Measurements from ENCODE around the gene FADS1. TPM values are rescaled to one million over a fixed set of nuclear protein-coding genes. Genes with fewer than 3 reads are reported as not detected.
A peak's percentile ranks its signal among the peaks of the same experiment; 100 is the strongest.

FADS1 gene
- total RNA-seq, 3 donors from 2014 or later (not counting 1 experiment from before 2014, with no cell fraction given): 9.3 to 17.2 (median 10.2) TPM

DNA sequence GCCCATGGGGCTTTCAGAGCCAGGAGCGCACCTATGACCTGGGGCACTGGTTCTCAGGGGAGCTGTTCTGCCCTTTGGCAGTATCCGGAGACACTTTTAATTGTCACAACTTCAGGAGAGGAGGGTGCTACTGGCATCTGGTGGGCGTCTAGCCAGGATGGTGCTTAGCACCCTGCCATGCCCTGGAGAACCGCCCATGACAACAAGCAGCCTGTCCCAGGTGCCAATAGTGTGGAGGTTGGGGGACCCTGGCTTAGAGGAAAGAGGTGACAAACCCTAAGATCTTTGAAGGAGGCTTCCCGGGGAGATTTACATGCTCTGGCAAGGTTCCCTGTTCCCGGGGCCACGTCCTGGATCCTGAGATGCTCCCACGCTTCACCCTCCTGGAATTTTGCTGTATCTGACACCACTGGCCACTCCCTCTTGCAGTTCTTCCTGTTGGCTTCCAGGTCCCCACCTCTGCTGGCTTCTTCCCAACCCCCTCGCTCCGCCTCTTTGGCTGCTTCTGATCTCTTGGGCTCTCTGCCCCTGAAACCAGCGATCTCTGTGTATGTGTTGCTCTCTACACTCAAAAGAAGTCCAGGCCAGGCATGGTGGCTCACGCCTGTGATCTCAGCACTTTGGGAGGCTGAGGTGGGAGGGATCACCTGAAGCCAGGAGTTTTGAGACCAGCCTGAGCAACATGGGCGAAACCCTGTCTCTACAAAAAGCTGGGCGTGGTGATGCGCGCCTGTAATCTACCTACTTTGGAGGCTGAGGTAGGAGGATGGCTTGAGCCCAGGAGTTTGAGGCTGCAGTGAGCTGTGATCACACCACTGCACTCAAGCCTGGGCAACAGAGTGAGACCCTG is 43.5 kb upstream of the FADS1 start:
- no peak for DNase-seq
- no peaks in the 10 kb centered on the region for H3K4me1 Mint-ChIP-seq
- H3K4me3 ChIP-seq (ENCODE audit: low read length): no peak overlapping the region
- no peaks in the 10 kb centered on the region for H3K9me3 ChIP-seq (ENCODE audit: control insufficient read depth, insufficient read depth, low read length)
- no peak overlapping the region for H3K27ac Mint-ChIP-seq
- H3K27ac ChIP-seq (ENCODE audit: low read length): no peak overlapping the region
- no peaks in the 10 kb centered on the region for H3K9me3 Mint-ChIP-seq
- intact Hi-C loops (cut with micrococcal nuclease): no loop called here
- TF ChIP-seq, protein P1, sequence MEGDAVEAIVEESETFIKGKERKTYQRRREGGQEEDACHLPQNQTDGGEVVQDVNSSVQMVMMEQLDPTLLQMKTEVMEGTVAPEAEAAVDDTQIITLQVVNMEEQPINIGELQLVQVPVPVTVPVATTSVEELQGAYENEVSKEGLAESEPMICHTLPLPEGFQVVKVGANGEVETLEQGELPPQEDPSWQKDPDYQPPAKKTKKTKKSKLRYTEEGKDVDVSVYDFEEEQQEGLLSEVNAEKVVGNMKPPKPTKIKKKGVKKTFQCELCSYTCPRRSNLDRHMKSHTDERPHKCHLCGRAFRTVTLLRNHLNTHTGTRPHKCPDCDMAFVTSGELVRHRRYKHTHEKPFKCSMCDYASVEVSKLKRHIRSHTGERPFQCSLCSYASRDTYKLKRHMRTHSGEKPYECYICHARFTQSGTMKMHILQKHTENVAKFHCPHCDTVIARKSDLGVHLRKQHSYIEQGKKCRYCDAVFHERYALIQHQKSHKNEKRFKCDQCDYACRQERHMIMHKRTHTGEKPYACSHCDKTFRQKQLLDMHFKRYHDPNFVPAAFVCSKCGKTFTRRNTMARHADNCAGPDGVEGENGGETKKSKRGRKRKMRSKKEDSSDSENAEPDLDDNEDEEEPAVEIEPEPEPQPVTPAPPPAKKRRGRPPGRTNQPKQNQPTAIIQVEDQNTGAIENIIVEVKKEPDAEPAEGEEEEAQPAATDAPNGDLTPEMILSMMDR (IDR thresholded peaks at IDR 0.05): no peak
- no peaks in the 10 kb centered on the region for H3K36me3 Mint-ChIP-seq
- ATAC-seq: no peak
- H3K27me3 Mint-ChIP-seq (ENCODE audit: low read depth in 2 of 2): no peaks in the 10 kb centered on the region
- H3K27me3 ChIP-seq (ENCODE audit: control insufficient read depth, insufficient read depth, low read length): no peaks in the 10 kb centered on the region
- no peak overlapping the region for H3K4me3 Mint-ChIP-seq
- H3K4me1 ChIP-seq (ENCODE audit: control insufficient read depth, insufficient read depth, low read length): no peaks in the 10 kb centered on the region
- H3K36me3 ChIP-seq (ENCODE audit: control insufficient read depth, insufficient read depth, low read length): no peaks in the 10 kb centered on the region
- 96% methylated on average over 16 of the region's 16 CpGs for WGBS (ENCODE audit: insufficient coverage)

DNA sequence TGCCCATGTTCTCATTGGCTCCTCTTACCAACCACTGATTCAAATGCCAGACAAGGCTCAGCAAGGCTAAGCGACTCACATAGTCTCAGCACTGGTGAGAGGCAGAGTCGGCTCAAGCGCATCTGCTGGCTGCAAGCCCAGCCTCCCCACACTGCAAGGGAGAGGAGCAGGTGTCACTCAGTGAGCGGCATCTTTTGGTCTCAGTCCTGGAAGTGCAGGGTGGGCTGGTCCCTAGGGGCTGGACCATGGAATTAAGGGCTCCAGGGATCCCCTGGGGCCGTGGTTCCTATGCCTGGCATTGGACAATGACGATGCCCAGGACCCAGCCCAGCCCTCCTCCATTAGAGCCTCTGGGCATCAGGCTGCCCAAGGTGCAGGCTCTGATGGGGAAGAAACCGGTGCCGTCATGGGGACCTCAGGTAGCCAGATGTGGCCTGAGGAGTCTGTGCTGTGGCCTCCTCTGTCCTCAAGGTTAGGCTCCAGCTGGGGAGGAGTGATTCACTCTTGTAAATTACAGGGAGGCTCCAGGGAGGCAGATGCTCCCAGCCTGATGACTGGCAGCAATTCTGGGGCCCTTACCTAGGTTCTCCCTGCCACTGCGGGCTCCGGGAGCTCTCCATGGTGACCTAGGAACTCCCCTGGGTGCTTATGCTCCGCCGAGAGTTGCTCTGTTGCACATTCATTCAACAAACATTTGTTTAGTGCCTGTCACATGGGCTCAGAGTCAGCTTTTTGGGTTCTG is 39.3 kb upstream of the FADS1 start:
- TF ChIP-seq, protein P1 (IDR thresholded peaks at IDR 0.05): no peak
- ATAC-seq: no peak
- no peaks in the 10 kb centered on the region for H3K4me1 Mint-ChIP-seq

DNA sequence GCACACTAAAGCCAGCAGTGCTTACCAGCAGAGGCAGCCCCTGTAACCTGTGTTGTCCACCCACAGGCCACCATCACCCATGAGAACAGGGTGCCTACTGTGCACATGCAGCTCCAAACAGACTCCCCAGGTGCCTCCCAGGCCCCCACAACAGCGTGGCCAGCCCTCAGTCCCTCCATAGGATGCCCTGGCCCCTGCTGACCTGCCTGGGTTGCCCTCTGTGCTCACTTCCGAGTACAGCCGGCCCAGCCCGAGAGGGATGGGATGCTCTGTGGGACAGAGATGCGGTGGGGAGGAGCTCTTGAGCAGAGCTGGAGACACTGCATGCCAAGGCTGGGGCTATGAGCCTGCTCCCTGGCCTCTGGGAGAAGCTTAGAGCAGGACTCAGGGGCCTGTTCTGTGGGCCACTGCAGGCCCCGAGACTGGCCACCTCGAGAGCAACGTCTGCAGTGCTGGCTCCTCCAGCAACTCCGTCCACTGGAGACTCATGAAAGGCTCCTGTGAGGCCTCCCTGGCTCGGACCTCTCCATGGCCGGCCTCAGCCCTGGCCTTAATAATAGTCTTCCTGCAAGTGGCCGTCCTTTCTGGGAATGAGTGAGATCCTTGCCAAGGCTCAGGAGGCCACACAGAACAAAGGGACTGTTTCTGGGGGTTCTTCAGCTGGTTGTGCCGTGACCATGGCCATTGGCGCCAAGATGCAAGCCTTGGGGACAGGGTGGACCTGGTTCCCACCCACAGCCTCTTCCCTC is 38.3 kb upstream of the FADS1 start:
- Histone ChIP-seq H3K27ac (ENCODE audit: low read length) (no peak overlapping the region), H3K4me1 (ENCODE audit: control insufficient read depth, insufficient read depth, low read length) (no peaks in the 10 kb centered on the region), H3K9me3 (ENCODE audit: control insufficient read depth, insufficient read depth, low read length) (no peaks in the 10 kb centered on the region), H3K36me3 (ENCODE audit: control insufficient read depth, insufficient read depth, low read length) (peaks cover 2% of the 10 kb centered on the region), H3K4me3 (ENCODE audit: low read length) (no peak overlapping the region), H3K27me3 (ENCODE audit: control insufficient read depth, insufficient read depth, low read length) (no peaks in the 10 kb centered on the region)
- Mint-ChIP-seq H3K4me1 (no peaks in the 10 kb centered on the region), H3K36me3 (no peaks in the 10 kb centered on the region), H3K27ac (no peak overlapping the region), H3K9me3 (no peaks in the 10 kb centered on the region), H3K27me3 (ENCODE audit: low read depth in 2 of 2) (no peaks in the 10 kb centered on the region), H3K4me3 (no peak overlapping the region)
- TF ChIP-seq, protein P1 (IDR thresholded peaks at IDR 0.05): no peak
- no peak for DNase-seq
- 90% methylated on average over 14 of the region's 14 CpGs for WGBS (ENCODE audit: insufficient coverage)
- ATAC-seq: peak in 1 of 3 donors; percentile 3
- intact Hi-C loops (cut with micrococcal nuclease): no loop called here

More for the DNA sequence above, 39.3 kb upstream of the FADS1 start:
- no peak for DNase-seq
- WGBS (ENCODE audit: insufficient coverage): 93% methylated on average over 12 of the region's 12 CpGs
- H3K9me3 ChIP-seq (ENCODE audit: control insufficient read depth, insufficient read depth, low read length): no peaks in the 10 kb centered on the region
- no peaks in the 10 kb centered on the region for H3K27me3 Mint-ChIP-seq (ENCODE audit: low read depth in 2 of 2)
- H3K4me3 Mint-ChIP-seq: no peak overlapping the region
- H3K4me1 ChIP-seq (ENCODE audit: control insufficient read depth, insufficient read depth, low read length): no peaks in the 10 kb centered on the region
- H3K4me3 ChIP-seq (ENCODE audit: low read length): no peak overlapping the region
- H3K9me3 Mint-ChIP-seq: no peaks in the 10 kb centered on the region
- intact Hi-C loops (cut with micrococcal nuclease): no loop called here
- H3K27ac ChIP-seq (ENCODE audit: low read length): no peak overlapping the region
- no peak overlapping the region for H3K27ac Mint-ChIP-seq
- no peaks in the 10 kb centered on the region for H3K36me3 ChIP-seq (ENCODE audit: control insufficient read depth, insufficient read depth, low read length)
- no peaks in the 10 kb centered on the region for H3K36me3 Mint-ChIP-seq
- no peaks in the 10 kb centered on the region for H3K27me3 ChIP-seq (ENCODE audit: control insufficient read depth, insufficient read depth, low read length)

All from natural killer cell (primary cell).